Left ventricle myocardium inferior (tissue), 1 donor: Measurements from ENCODE around the gene ADPRH. TPM values are rescaled to one million over a fixed set of nuclear protein-coding genes. Genes with fewer than 3 reads are reported as not detected.
A peak's percentile ranks its signal among the peaks of the same experiment; 100 is the strongest.

Experiments
- DNase-seq: peaks from one replicate; pipeline ENCODE4 v3.0.0-alpha.2; 2020
- H3K27ac ChIP-seq: fragments of 200-600 bp; replicated peaks from 2 replicates; pipeline ENCODE4 v1.8.0; 2021
- H3K27me3 ChIP-seq: fragments of 200-600 bp; 2 replicates; pipeline ENCODE4 v1.8.0; 2021; ENCODE audit warnings: low read depth
- H3K36me3 ChIP-seq: fragments of 200-600 bp; 2 replicates; pipeline ENCODE4 v1.8.0; 2021
- H3K4me1 ChIP-seq: fragments of 200-600 bp; 2 replicates; pipeline ENCODE4 v1.8.0; 2021
- H3K4me3 ChIP-seq: fragments of 200-600 bp; 2 replicates; pipeline ENCODE4 v1.8.0; 2021; ENCODE audit warnings: mild to moderate bottlenecking, moderate library complexity
- H3K9me3 ChIP-seq: fragments of 200-600 bp; replicated peaks from 2 replicates; pipeline ENCODE4 v1.8.0; 2021
- CTCF ChIP-seq: fragments of 200-600 bp; IDR thresholded peaks from 2 replicates; pipeline ENCODE4 v1.8.0; 2021; ENCODE audit warnings: antibody characterized with exemption, mild to moderate bottlenecking, borderline replicate concordance
- intact Hi-C: fragments of 100-400 bp; cut with micrococcal nuclease; formaldehyde crosslinking; loops from one replicate; pipeline ENCODE4 v1.11.0; 2022
- total RNA-seq: library from RNA; stranded (reverse); fragmentation: NEBNext Ultra II Directional; extraction: Animal tissue kit (Norgen Biotek cat#: 25700); gene quantifications from one replicate; pipeline ENCODE4 v1.2.1, GENCODE V29; 2021
- donor health status: DM: no; HTN: yes; CAD: no; lungs with severe emphysema.

Gene ADPRH
- total RNA-seq, 1 donor from 2014 or later, result 9.8 TPM

GRCh38 chr3:119597548-119598288, 18.4 kb downstream of the ADPRH start, which contains the start of gene PLA1A:
TSS of gene PLA1A (plus strand) at chr3:119597885. CDS start at chr3:119597914, 29 bp downstream.
- intact Hi-C loops, result no loop called here
- peak within 1 kb of the TSS; percentile 22 for H3K4me3 ChIP-seq

GRCh38 chr3:119598410-119599098, 19.3 kb downstream of the ADPRH start:
- Histone ChIP-seq H3K4me3 (peak overlapping the region; percentile 22), H3K27ac (peak overlapping the region; percentile 87)

More at GRCh38 chr3:119597548-119598288, 18.4 kb downstream of the ADPRH start, which contains the start of gene PLA1A:
- no peak for TF ChIP-seq CTCF
- no peaks in the 10 kb centered on the region for H3K36me3 ChIP-seq
- no peak for DNase-seq
- H3K27me3 ChIP-seq, result no peaks in the 10 kb centered on the region
- peaks cover 77% of the 10 kb centered on the region for H3K4me1 ChIP-seq
- H3K27ac ChIP-seq, result peak within 1 kb of the TSS; percentile 87
- H3K9me3 ChIP-seq, result no peaks in the 10 kb centered on the region

GRCh38 chr3:119599558-119600174, 20.4 kb downstream of the ADPRH start:
- Histone ChIP-seq H3K9me3 (no peaks in the 10 kb centered on the region), H3K27ac (peak overlapping the region; percentile 87), H3K4me1 (peaks cover 81% of the 10 kb centered on the region), H3K4me3 (no peak overlapping the region), H3K27me3 (no peaks in the 10 kb centered on the region), H3K36me3 (no peaks in the 10 kb centered on the region)
- intact Hi-C loops, result no loop called here
- no peak for TF ChIP-seq CTCF
- no peak for DNase-seq

More at GRCh38 chr3:119598410-119599098, 19.3 kb downstream of the ADPRH start:
- intact Hi-C loops, result no loop called here
- no peaks in the 10 kb centered on the region for H3K9me3 ChIP-seq
- DNase-seq, result no peak
- no peaks in the 10 kb centered on the region for H3K36me3 ChIP-seq
- H3K4me1 ChIP-seq, result peaks cover 81% of the 10 kb centered on the region
- TF ChIP-seq CTCF, result no peak
- H3K27me3 ChIP-seq, result no peaks in the 10 kb centered on the region

GRCh38 chr3:119600732-119601131, 21.4 kb downstream of the ADPRH start:
- peaks cover 74% of the 10 kb centered on the region for H3K4me1 ChIP-seq
- intact Hi-C loops, result no loop called here
- H3K27ac ChIP-seq, result peak overlapping the region; percentile 87

More at GRCh38 chr3:119600732-119601131, 21.4 kb downstream of the ADPRH start:
- Histone ChIP-seq H3K4me3 (no peak overlapping the region), H3K36me3 (no peaks in the 10 kb centered on the region), H3K27me3 (no peaks in the 10 kb centered on the region), H3K9me3 (no peaks in the 10 kb centered on the region)
- peak; percentile 65 for TF ChIP-seq CTCF
- peak; percentile 27 for DNase-seq
